Measurements from ENCODE around the gene GRPEL1. TPM values are rescaled to one million over a fixed set of nuclear protein-coding genes. Genes with fewer than 3 reads are reported as not detected.

The GRPEL1 gene
- total and polyA plus RNA-seq, 2 of the 8 experiments (the other 6 are each of a cell fraction or from before 2014, with no cell fraction given): 13.5 to 39.9 TPM

DNA sequence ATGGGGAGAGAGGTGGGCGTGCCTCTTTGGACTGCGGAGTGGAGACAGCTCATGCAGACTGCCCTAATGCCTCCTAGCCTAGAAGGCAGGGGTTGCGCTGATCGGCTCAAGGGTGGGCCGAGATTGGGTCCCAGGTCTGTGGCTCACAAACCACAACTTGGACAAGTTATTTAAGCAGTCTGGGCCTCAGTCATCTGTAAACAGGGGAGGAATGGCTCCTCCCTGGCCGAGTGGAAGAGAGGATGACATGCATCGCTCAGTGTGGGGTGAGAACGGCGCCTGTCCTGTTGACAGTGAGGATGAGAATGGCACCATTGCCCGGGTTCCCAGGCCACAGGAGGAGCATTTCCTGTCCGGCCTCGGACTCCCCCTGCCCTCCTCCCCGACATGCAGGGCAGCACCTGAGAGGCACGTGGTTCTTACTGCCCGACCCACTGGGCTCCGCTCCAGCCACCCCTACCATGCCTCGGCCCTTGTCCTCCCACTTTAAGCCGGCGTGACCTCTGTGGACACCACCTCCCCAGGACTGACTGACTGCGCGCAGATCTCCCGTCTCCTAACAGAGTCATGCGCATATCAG lies 40.3 kb upstream of the GRPEL1 start:
- CTCF ChIA-PET (ENCODE audit: partially characterized antibody): interaction anchor here (2.2 kb wide), 1 partner anchor 49 kb away, joined by 4 read pairs; no protein-coding TSS in a partner anchor
- H3K36me3 ChIP-seq (ENCODE audit: control insufficient read depth in 2 of 4, insufficient read depth in 4 of 4, low read length in 3 of 4): no peaks in the 10 kb centered on the region

More for the DNA sequence above, 40.3 kb upstream of the GRPEL1 start:
- Histone ChIP-seq H3K4ac (replicated peaks; ENCODE audit: insufficient read length, low read depth, low read length) (no peak overlapping the region), H2BK5ac (ENCODE audit: low read depth, low read length) (no peak overlapping the region), H3K9ac (replicated peaks in 1 of 4; ENCODE audit: extremely low read depth in 1 of 4, low read depth in 3 of 4, low read length in 3 of 4) (no peak overlapping the region), H3K23ac (ENCODE audit: insufficient read length) (no peak overlapping the region), H4K20me1 (replicated peaks in 1 of 2; ENCODE audit: control insufficient read depth in 1 of 2, insufficient read depth in 2 of 2, low read length in 2 of 2) (no peaks in the 10 kb centered on the region), H2BK15ac (ENCODE audit: low read length) (no peak overlapping the region), H3K27ac (ENCODE audit: low read depth, low read length) (no peak overlapping the region), H3K79me1 (ENCODE audit: low read depth, low read length) (no peaks in the 10 kb centered on the region), H3K4me1 (replicated peaks in 1 of 4; ENCODE audit: control insufficient read depth in 3 of 4, insufficient read depth in 4 of 4, low read length in 3 of 4) (peaks cover 0 to 4% (median 3%) of the 10 kb centered on the region in 4 experiments; a peak in 6 of 7 replicates), H3K18ac (ENCODE audit: extremely low read depth, low read length) (no peak overlapping the region), H4K91ac (replicated peaks; ENCODE audit: insufficient read length, low read length) (no peak overlapping the region), H2BK12ac (ENCODE audit: low read depth, low read length) (no peak overlapping the region), H3K4me2 (ENCODE audit: insufficient read depth in 1 of 2, low read depth in 2 of 2, low read length in 2 of 2) (no peak overlapping the region), H3K27me3 (replicated peaks in 1 of 4; ENCODE audit: control insufficient read depth in 3 of 4, extremely low read depth in 1 of 4, insufficient read depth in 3 of 4, low read length in 3 of 4) (peaks cover 2 to 14% (median 12%) of the 10 kb centered on the region in 4 experiments), H3K23me2 (ENCODE audit: low read depth, low read length) (peaks cover 4% of the 10 kb centered on the region; the same call in 1 of the 2 replicates), H3K14ac (ENCODE audit: insufficient read length) (no peak overlapping the region), H3K56ac (replicated peaks; ENCODE audit: insufficient read length, low read depth, low read length) (no peak overlapping the region), H3K9me3 (ENCODE audit: insufficient read depth in 2 of 2, low read depth in 1 of 2, low read length in 1 of 2) (peaks cover 0 to 4% of the 10 kb centered on the region in 2 experiments; a peak in 1 of 4 replicates), H2BK120ac (replicated peaks; ENCODE audit: low read depth, low read length) (no peak overlapping the region), H2AFZ (ENCODE audit: low read length) (no peak overlapping the region), H3K4me3 (ENCODE audit: extremely low read depth in 1 of 4, insufficient read depth in 2 of 4, low read depth in 3 of 4, low read length in 4 of 4) (no peak overlapping the region), H3K79me2 (ENCODE audit: control insufficient read depth in 1 of 2, insufficient read depth in 2 of 2, low read length in 2 of 2) (no peaks in the 10 kb centered on the region), H4K8ac (ENCODE audit: extremely low read depth, insufficient read depth, low read length) (peak overlapping the region; percentile 17; the same call in 1 of the 2 replicates), H4K5ac (ENCODE audit: insufficient read length, low read depth, low read length) (no peak overlapping the region), H2AK5ac (ENCODE audit: low read depth, low read length) (no peak overlapping the region), H2BK20ac (ENCODE audit: low read length) (no peak overlapping the region)
- TF ChIP-seq, protein P1, sequence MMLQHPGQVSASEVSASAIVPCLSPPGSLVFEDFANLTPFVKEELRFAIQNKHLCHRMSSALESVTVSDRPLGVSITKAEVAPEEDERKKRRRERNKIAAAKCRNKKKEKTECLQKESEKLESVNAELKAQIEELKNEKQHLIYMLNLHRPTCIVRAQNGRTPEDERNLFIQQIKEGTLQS (IDR thresholded peaks at IDR 0.05; ENCODE audit: insufficient read depth, low read depth, low read length): no peak
- no peak for TF ChIP-seq CHD2 (IDR thresholded peaks at IDR 0.05; ENCODE audit: low read length)
- no peak for TF ChIP-seq TEAD4 (IDR thresholded peaks at IDR 0.05; ENCODE audit: low read depth, low read length)
- no peak for TF ChIP-seq CBX8 (IDR thresholded peaks at IDR 0.05; ENCODE audit: borderline replicate concordance, low read depth, low read length)
- TF ChIP-seq, protein P2, sequence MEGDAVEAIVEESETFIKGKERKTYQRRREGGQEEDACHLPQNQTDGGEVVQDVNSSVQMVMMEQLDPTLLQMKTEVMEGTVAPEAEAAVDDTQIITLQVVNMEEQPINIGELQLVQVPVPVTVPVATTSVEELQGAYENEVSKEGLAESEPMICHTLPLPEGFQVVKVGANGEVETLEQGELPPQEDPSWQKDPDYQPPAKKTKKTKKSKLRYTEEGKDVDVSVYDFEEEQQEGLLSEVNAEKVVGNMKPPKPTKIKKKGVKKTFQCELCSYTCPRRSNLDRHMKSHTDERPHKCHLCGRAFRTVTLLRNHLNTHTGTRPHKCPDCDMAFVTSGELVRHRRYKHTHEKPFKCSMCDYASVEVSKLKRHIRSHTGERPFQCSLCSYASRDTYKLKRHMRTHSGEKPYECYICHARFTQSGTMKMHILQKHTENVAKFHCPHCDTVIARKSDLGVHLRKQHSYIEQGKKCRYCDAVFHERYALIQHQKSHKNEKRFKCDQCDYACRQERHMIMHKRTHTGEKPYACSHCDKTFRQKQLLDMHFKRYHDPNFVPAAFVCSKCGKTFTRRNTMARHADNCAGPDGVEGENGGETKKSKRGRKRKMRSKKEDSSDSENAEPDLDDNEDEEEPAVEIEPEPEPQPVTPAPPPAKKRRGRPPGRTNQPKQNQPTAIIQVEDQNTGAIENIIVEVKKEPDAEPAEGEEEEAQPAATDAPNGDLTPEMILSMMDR (IDR thresholded peaks at IDR 0.05; ENCODE audit: control extremely low read depth in 1 of 3, insufficient read depth in 1 of 3, low read depth in 1 of 3, low read length in 3 of 3): no peak
- TF ChIP-seq TCF12 (IDR thresholded peaks at IDR 0.05; ENCODE audit: low read depth, low read length): no peak
- TF ChIP-seq BCL11A (IDR thresholded peaks at IDR 0.05; ENCODE audit: low read depth in 2 of 2, low read length in 2 of 2): no peak
- no peak for TF ChIP-seq GTF2F1 (IDR thresholded peaks at IDR 0.05; ENCODE audit: borderline replicate concordance, low read depth, low read length)
- no peak for TF ChIP-seq EZH2 (IDR thresholded peaks at IDR 0.05; ENCODE audit: low read depth, low read length, severe bottlenecking)
- no peak for TF ChIP-seq NANOG (IDR thresholded peaks at IDR 0.05; ENCODE audit: insufficient read depth, low read depth, low read length, poor library complexity, severe bottlenecking)
- FAIRE-seq (no peak), DNase-seq (ENCODE audit: low read depth in 1 of 2, low spot score in 2 of 2) (no peak)
- WGBS, 2 experiments (ENCODE audit: extremely low coverage in 1 of 2, insufficient coverage in 1 of 2, insufficient read length in 1 of 2, insufficient replicate concordance in 2 of 2, low coverage in 1 of 2, low lambda C conversion rate in 2 of 2, missing lambda C conversion rate in 1 of 2): 94% methylated on average over 23 of the region's 23 CpGs; no CpG with 5 or more reads in 1 of the 2 experiments
- POLR2A ChIA-PET (ENCODE audit: partially characterized antibody): no interaction called here
